SK-N-SH treated with all-trans-retinoic acid at 6 μM for 48 hours (cell line): ENCODE measurements around the gene HPRT1.
A peak's percentile ranks its signal among the peaks of the same experiment; 100 is the strongest.
"Not testable (repeated sequence)": the region's sequence is repeated elsewhere in the genome, so short reads cannot be mapped to it uniquely, and the experiment has no call there.

Source experiments
- ATAC-seq: fragments of 200-7000 bp; cut with Tn5 transposase; 3 replicates; pipeline ENCODE4 v1.9.1; 2020; ENCODE audit warnings: mild to moderate bottlenecking, moderate library complexity
- ARNTL ChIP-seq: fragments of 450-650 bp; formaldehyde crosslinking; IDR thresholded peaks from 2 replicates; pipeline ENCODE4 v1.5.0; 2020; ENCODE audit warnings: low read depth, mild to moderate bottlenecking, moderate library complexity, borderline replicate concordance
- BACH2 ChIP-seq: fragments of 250-450 bp; sonication (Bioruptor Pico); IDR thresholded peaks from 2 replicates; pipeline ENCODE4 v1.9.0; 2021; ENCODE audit warnings: mild to moderate bottlenecking, borderline replicate concordance
- CSDC2 ChIP-seq: fragments of 250-450 bp; sonication (Bioruptor Pico); IDR thresholded peaks from 2 replicates; pipeline ENCODE4 v1.5.0; 2020; ENCODE audit warnings: mild to moderate bottlenecking, moderate library complexity
- CSRNP3 ChIP-seq: fragments of 250-450 bp; sonication (Bioruptor Pico); IDR thresholded peaks from 2 replicates; pipeline ENCODE4 v1.5.1; 2021; ENCODE audit warnings: mild to moderate bottlenecking, moderate library complexity
- ESRRG ChIP-seq: fragments of 250-450 bp; sonication (Bioruptor Pico); IDR thresholded peaks from 2 replicates; pipeline ENCODE4 v1.6.1; 2021; ENCODE audit warnings: mild to moderate bottlenecking
- ISL1 ChIP-seq: fragments of 250-450 bp; sonication (Bioruptor Pico); IDR thresholded peaks from 2 replicates; pipeline ENCODE4 v2.1.2; 2022; ENCODE audit warnings: mild to moderate bottlenecking, moderate library complexity
- PATZ1 ChIP-seq: fragments of 250-450 bp; sonication (Bioruptor Pico); IDR thresholded peaks from 2 replicates; pipeline ENCODE4 v1.8.0; 2020; ENCODE audit warnings: mild to moderate bottlenecking, moderate library complexity, borderline replicate concordance
- PPARA ChIP-seq: fragments of 250-450 bp; sonication (Bioruptor Pico); IDR thresholded peaks from 2 replicates; pipeline ENCODE4 v1.5.0; 2020; ENCODE audit warnings: mild to moderate bottlenecking, borderline replicate concordance
- RARB ChIP-seq: fragments of 250-450 bp; sonication (Bioruptor Pico); IDR thresholded peaks from 2 replicates; pipeline ENCODE4 v1.8.0; 2021; ENCODE audit warnings: mild to moderate bottlenecking, moderate library complexity
- SNAI2 ChIP-seq: fragments of 250-450 bp; sonication (Bioruptor Pico); IDR thresholded peaks from 2 replicates; pipeline ENCODE4 v1.5.0; 2020; ENCODE audit warnings: mild to moderate bottlenecking, moderate library complexity
- TCF4 ChIP-seq: fragments of 250-450 bp; sonication (Bioruptor Pico); IDR thresholded peaks from 2 replicates; pipeline ENCODE4 v1.8.0; 2021; ENCODE audit warnings: mild to moderate bottlenecking, moderate library complexity, borderline replicate concordance
- TOX ChIP-seq: fragments of 250-450 bp; sonication (Bioruptor Pico); IDR thresholded peaks from 2 replicates; pipeline ENCODE4 v1.8.0; 2021; ENCODE audit warnings: mild to moderate bottlenecking, moderate library complexity, borderline replicate concordance
- TSHZ2 ChIP-seq: fragments of 250-450 bp; sonication (Bioruptor Pico); IDR thresholded peaks from 2 replicates; pipeline ENCODE4 v1.5.0; 2020; ENCODE audit warnings: mild to moderate bottlenecking, moderate library complexity
- ZC3H10 ChIP-seq: fragments of 250-450 bp; sonication (Bioruptor Pico); IDR thresholded peaks from 2 replicates; pipeline ENCODE4 v1.5.1; 2021; ENCODE audit warnings: mild to moderate bottlenecking, moderate library complexity
- ZFP3 ChIP-seq: fragments of 250-450 bp; sonication (Bioruptor Pico); IDR thresholded peaks from 2 replicates; pipeline ENCODE4 v1.5.0; 2020; ENCODE audit warnings: mild to moderate bottlenecking, moderate library complexity
- ZFP30 ChIP-seq: fragments of 450-650 bp; formaldehyde crosslinking; IDR thresholded peaks from 2 replicates; pipeline ENCODE4 v1.5.0; 2022; ENCODE audit warnings: mild to moderate bottlenecking, moderate library complexity
- ZNF565 ChIP-seq: fragments of 450-650 bp; formaldehyde crosslinking; conservative IDR thresholded peaks from 2 replicates; pipeline ENCODE4 v1.5.0; 2020; ENCODE audit warnings: low read depth, mild to moderate bottlenecking, moderate library complexity
- ZNF70 ChIP-seq: fragments of 450-650 bp; formaldehyde crosslinking; IDR thresholded peaks from 2 replicates; pipeline ENCODE4 v1.5.0; 2020; ENCODE audit warnings: mild to moderate bottlenecking, moderate library complexity
- ZNF8 ChIP-seq: fragments of 450-650 bp; formaldehyde crosslinking; IDR thresholded peaks from 2 replicates; pipeline ENCODE4 v1.5.0; 2020; ENCODE audit warnings: mild to moderate bottlenecking, moderate library complexity
- TF ChIP-seq, protein P1 (sequence below): fragments of 250-450 bp; sonication (Bioruptor Pico); IDR thresholded peaks from 2 replicates; pipeline ENCODE4 v1.5.1; 2020; ENCODE audit warnings: low read depth, mild to moderate bottlenecking, moderate library complexity

The HPRT1 gene

GRCh38 chrX:134462927-134463326, 3.0 kb downstream of the HPRT1 start:
- no peak for ATAC-seq
- TF ChIP-seq ARNTL (no peak), PPARA (no peak), ZFP30 (CRISPR knock-in tag) (no peak), TOX (no peak), ZNF565 (CRISPR knock-in tag) (no peak), CSRNP3 (CRISPR knock-in tag) (no peak), RARB (CRISPR knock-in tag) (no peak), TCF4 (no peak), ZFP3 (CRISPR knock-in tag) (no peak), SNAI2 (CRISPR knock-in tag) (no peak), PATZ1 (CRISPR knock-in tag) (no peak), BACH2 (CRISPR knock-in tag) (no peak), ISL1 (CRISPR knock-in tag) (no peak), ESRRG (CRISPR knock-in tag) (no peak), ZC3H10 (CRISPR knock-in tag) (no peak), CSDC2 (CRISPR knock-in tag) (no peak)
- TF ChIP-seq, protein P1, sequence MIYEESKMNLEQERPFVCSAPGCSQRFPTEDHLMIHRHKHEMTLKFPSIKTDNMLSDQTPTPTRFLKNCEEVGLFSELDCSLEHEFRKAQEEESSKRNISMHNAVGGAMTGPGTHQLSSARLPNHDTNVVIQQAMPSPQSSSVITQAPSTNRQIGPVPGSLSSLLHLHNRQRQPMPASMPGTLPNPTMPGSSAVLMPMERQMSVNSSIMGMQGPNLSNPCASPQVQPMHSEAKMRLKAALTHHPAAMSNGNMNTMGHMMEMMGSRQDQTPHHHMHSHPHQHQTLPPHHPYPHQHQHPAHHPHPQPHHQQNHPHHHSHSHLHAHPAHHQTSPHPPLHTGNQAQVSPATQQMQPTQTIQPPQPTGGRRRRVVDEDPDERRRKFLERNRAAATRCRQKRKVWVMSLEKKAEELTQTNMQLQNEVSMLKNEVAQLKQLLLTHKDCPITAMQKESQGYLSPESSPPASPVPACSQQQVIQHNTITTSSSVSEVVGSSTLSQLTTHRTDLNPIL (CRISPR knock-in tag) = no peak

GRCh38 chrX:134464453-134464852, 4.5 kb downstream of the HPRT1 start:
- not testable (repeated sequence) for ATAC-seq

GRCh38 chrX:134469486-134469885, 9.5 kb downstream of the HPRT1 start:
- no peak for TF ChIP-seq ZC3H10 (CRISPR knock-in tag)
- TF ChIP-seq TOX = no peak
- TF ChIP-seq ZNF8 (CRISPR knock-in tag) = no peak
- no peak for TF ChIP-seq ISL1 (CRISPR knock-in tag)
- no peak for TF ChIP-seq BACH2 (CRISPR knock-in tag)
- no peak for TF ChIP-seq ZNF70
- TF ChIP-seq, protein P1 (CRISPR knock-in tag) = no peak
- no peak for TF ChIP-seq ZFP3 (CRISPR knock-in tag)
- no peak for TF ChIP-seq RARB (CRISPR knock-in tag)
- TF ChIP-seq TSHZ2 = no peak
- TF ChIP-seq PATZ1 (CRISPR knock-in tag) = no peak
- no peak for TF ChIP-seq SNAI2 (CRISPR knock-in tag)
- TF ChIP-seq, all 23 proteins: peak for 0
- ATAC-seq = peak; percentile 82
